Parathyroid adenoma (tissue), 2 donors: ENCODE measurements around the gene SEMA6A.

ENCODE experiments used
- H2AFZ ChIP-seq: fragments of 300-600 bp; sonication (generic); one replicate; pipeline ENCODE4 v1.7.0; 2017; ENCODE audit warnings: antibody characterized with exemption, mild to moderate bottlenecking
- H3K27ac ChIP-seq: fragments of 300-600 bp; sonication (generic); one replicate; pipeline ENCODE4 v1.7.0; 2017
- H3K27me3 ChIP-seq: fragments of 300-600 bp; sonication (generic); one replicate; pipeline ENCODE4 v1.7.0; 2017; ENCODE audit warnings: low read length; ENCODE audit not compliant: control insufficient read depth, insufficient read depth
- H3K36me3 ChIP-seq: fragments of 300-600 bp; sonication (generic); one replicate; pipeline ENCODE4 v1.7.0; 2017; ENCODE audit warnings: low read length; ENCODE audit not compliant: control insufficient read depth, insufficient read depth
- H3K4me1 ChIP-seq: fragments of 300-600 bp; sonication (generic); one replicate; pipeline ENCODE4 v1.7.0; 2017; ENCODE audit warnings: control low read depth
- H3K4me2 ChIP-seq: fragments of 300-600 bp; sonication (generic); one replicate; pipeline ENCODE4 v1.7.0; 2017; ENCODE audit warnings: low read length
- H3K4me3 ChIP-seq: fragments of 300-600 bp; sonication (generic); one replicate; pipeline ENCODE4 v1.7.0; 2017; ENCODE audit warnings: low read depth, low read length
- H3K79me2 ChIP-seq: fragments of 300-600 bp; sonication (generic); one replicate; pipeline ENCODE4 v1.7.0; 2017; ENCODE audit warnings: control low read depth
- H3K9ac ChIP-seq: fragments of 300-600 bp; sonication (generic); one replicate; pipeline ENCODE4 v1.7.0; 2017; ENCODE audit warnings: mild to moderate bottlenecking
- H3K9me3 ChIP-seq: fragments of 300-600 bp; sonication (generic); one replicate; pipeline ENCODE4 v1.7.0; 2017; ENCODE audit warnings: low read length; ENCODE audit not compliant: control insufficient read depth
- TF ChIP-seq, protein P1 (sequence below): fragments of 300-600 bp; sonication (generic); IDR thresholded peaks from one replicate; pipeline ENCODE4 v1.7.0; 2017; ENCODE audit warnings: antibody characterized with exemption, mild to moderate bottlenecking
- donor health status: primary hyperparathyroidism.

SEMA6A gene

DNA sequence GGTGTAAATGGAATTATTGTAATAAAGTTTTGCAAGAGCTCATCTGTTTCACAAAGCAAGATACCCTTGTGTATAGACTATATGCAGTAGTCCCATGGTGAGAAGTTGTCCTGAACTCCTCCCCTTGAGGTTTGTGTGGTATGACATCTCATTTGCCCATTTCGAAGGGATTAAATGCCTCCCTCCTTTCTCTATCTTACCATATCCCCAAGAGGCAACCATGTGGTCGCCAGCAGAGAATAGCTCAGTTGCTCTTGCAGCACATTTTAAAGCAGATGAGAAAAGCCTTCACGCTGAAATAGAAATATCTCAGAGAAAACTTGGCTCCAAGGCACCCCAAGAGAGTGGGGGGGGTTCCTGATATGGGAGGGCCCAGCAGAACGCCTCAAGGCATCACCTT is 4.6 kb downstream of the SEMA6A start:
- H3K9me3 ChIP-seq, result no peaks in the 10 kb centered on the region
- no peak overlapping the region for H3K27ac ChIP-seq
- H3K27me3 ChIP-seq, result no peaks in the 10 kb centered on the region
- no peak overlapping the region for H3K4me2 ChIP-seq
- TF ChIP-seq, protein P1, sequence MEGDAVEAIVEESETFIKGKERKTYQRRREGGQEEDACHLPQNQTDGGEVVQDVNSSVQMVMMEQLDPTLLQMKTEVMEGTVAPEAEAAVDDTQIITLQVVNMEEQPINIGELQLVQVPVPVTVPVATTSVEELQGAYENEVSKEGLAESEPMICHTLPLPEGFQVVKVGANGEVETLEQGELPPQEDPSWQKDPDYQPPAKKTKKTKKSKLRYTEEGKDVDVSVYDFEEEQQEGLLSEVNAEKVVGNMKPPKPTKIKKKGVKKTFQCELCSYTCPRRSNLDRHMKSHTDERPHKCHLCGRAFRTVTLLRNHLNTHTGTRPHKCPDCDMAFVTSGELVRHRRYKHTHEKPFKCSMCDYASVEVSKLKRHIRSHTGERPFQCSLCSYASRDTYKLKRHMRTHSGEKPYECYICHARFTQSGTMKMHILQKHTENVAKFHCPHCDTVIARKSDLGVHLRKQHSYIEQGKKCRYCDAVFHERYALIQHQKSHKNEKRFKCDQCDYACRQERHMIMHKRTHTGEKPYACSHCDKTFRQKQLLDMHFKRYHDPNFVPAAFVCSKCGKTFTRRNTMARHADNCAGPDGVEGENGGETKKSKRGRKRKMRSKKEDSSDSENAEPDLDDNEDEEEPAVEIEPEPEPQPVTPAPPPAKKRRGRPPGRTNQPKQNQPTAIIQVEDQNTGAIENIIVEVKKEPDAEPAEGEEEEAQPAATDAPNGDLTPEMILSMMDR, result no peak
- no peak overlapping the region for H3K4me3 ChIP-seq
- H2AFZ ChIP-seq, result no peak overlapping the region
- peaks cover 5% of the 10 kb centered on the region for H3K4me1 ChIP-seq
- no peaks in the 10 kb centered on the region for H3K79me2 ChIP-seq
- no peak overlapping the region for H3K9ac ChIP-seq
- H3K36me3 ChIP-seq, result no peaks in the 10 kb centered on the region

DNA sequence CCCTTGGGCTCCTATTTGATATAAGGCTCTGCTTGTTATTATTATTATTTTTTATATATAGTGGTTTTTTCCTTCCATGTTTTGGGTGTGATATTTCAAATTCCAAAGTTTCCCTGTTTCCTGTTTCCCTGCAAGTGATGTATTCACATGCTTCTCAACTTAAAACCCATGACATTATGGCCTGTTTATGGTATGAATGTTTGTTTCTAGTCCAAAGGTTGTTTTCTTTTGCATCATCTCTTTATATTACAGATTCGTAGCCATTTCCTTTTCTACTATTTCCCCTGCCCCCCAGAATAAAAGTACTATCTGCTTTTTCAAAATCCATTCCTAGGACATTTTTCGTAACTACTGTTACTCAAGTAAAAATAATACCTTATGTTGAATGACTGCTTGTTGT is 7.5 kb downstream of the SEMA6A start:
- Histone ChIP-seq H3K4me1 (peaks cover 5% of the 10 kb centered on the region), H3K9me3 (no peaks in the 10 kb centered on the region), H3K9ac (no peak overlapping the region), H3K27me3 (no peaks in the 10 kb centered on the region), H3K27ac (no peak overlapping the region), H3K4me2 (no peak overlapping the region), H3K36me3 (no peaks in the 10 kb centered on the region), H3K79me2 (no peaks in the 10 kb centered on the region), H3K4me3 (no peak overlapping the region), H2AFZ (no peak overlapping the region)
- TF ChIP-seq, protein P1, result no peak

DNA sequence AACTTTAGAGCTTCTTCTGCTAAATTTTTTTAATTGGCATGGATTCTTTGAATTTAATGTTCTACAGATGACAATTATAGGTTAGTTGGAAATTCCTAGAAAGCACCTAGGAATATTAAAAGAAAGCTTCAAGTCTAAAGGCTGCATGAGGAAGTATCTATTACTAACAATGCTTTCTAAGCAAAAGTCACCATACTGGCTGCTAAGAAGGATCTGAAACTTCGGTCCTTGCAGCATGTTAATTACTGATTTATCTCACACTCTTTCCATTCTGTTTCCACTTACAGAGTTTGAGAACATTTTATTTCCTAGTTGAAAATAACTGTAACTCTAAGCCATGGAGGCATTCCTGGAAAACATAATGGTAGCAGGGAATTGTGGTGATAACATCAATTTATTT is 8.4 kb downstream of the SEMA6A start:
- Histone ChIP-seq H2AFZ (no peak overlapping the region), H3K4me3 (no peak overlapping the region), H3K9ac (no peak overlapping the region), H3K27me3 (no peaks in the 10 kb centered on the region), H3K79me2 (no peaks in the 10 kb centered on the region), H3K36me3 (no peaks in the 10 kb centered on the region), H3K4me2 (no peak overlapping the region), H3K4me1 (peaks cover 5% of the 10 kb centered on the region), H3K9me3 (no peaks in the 10 kb centered on the region), H3K27ac (no peak overlapping the region)
- TF ChIP-seq, protein P1, result no peak

DNA sequence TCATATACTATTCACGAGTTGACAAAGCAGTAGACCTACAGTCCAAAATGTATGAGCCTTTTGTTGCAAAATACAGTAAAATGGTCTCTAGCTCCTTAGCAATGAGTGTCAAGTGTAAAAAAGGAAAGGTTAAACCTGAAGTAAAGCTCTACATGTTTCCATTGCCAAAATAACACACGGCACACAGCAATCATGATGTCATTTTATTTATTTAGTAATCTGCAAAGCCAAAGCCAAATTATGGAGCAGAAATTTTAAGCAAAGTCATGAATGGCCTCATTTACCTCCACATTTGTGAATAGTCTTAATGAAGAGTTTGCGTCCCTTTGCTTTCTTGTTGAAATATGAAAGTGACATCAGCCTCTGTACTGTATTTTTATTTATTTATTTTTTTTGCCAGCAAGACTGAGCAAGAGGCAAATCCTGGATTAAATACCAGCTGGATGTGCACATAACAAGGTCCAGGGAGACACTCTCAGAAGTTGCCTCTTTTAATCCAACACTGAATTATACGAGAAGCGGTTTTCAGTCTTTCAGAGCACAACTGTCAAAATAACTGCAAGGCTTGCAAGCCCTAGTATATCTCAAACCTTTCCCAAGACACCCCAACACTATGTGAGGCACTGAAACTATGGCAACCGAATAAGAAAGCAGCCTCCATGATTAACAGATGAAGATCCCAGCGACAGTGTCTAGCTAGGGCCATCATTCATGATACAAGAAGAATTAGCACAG is 9.7 kb downstream of the SEMA6A start:
- Histone ChIP-seq H3K4me3 (no peak overlapping the region), H3K9me3 (no peaks in the 10 kb centered on the region), H3K9ac (no peak overlapping the region), H3K4me2 (no peak overlapping the region), H3K36me3 (no peaks in the 10 kb centered on the region), H2AFZ (no peak overlapping the region), H3K27me3 (no peaks in the 10 kb centered on the region), H3K27ac (no peak overlapping the region), H3K4me1 (peaks cover 5% of the 10 kb centered on the region), H3K79me2 (no peaks in the 10 kb centered on the region)
- TF ChIP-seq, protein P1, result no peak

DNA sequence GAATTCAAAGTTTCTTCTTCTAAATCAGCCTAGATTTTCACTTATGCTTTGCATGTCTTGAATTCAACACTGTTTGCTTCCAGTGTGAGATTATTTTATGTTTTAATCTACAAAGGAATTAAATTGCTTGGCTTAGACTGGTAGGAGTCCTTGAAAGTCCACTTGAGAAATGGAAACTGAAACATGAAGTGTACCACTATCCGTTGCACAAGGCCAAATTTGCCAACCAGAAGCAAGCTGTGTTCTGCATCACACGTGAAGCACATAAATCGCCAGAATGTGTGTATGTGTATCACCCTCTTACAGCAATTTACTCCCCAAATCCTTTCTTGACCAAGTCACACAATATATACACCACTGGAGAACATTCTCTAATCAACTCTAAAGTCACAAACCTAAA is 10.3 kb downstream of the SEMA6A start:
- Histone ChIP-seq H3K4me1 (peaks cover 5% of the 10 kb centered on the region), H3K79me2 (no peaks in the 10 kb centered on the region), H3K4me2 (no peak overlapping the region), H2AFZ (no peak overlapping the region), H3K4me3 (no peak overlapping the region), H3K36me3 (no peaks in the 10 kb centered on the region), H3K27ac (no peak overlapping the region), H3K27me3 (no peaks in the 10 kb centered on the region), H3K9ac (no peak overlapping the region), H3K9me3 (no peaks in the 10 kb centered on the region)
- TF ChIP-seq, protein P1, result no peak
